OCI-LY7 (cell line): ENCODE data around the gene NME7. TPM values are rescaled to one million over a fixed set of nuclear protein-coding genes. Genes with fewer than 3 reads are reported as not detected.
"Not testable (repeated sequence)": the region's sequence is repeated elsewhere in the genome, so short reads cannot be mapped to it uniquely, and the experiment has no call there.

Experiments
- BruUV-seq: library from RNA; stranded (reverse); fragments of 400-500 nt; replicated peaks from 2 replicates; lab custom pipeline; 2021; lab: Mats Ljungman, UMichigan
- CTCF ChIA-PET: fragments of 300-600 bp; sonication (Branson Sonifier 250); formaldehyde crosslinking; loops from one replicate; lab custom pipeline; 2022; ENCODE audit warnings: antibody characterized with exemption; ENCODE audit not compliant: unreplicated experiment; lab: Charles Lee
- POLR2A ChIA-PET: fragments of 300-600 bp; sonication (Branson Sonifier 250); formaldehyde crosslinking; loops from one replicate; lab custom pipeline; 2022; ENCODE audit warnings: antibody characterized with exemption; lab: Charles Lee
- DNase-seq: peaks from one replicate; pipeline ENCODE4 v3.0.0-alpha.2; 2015; ENCODE audit warnings: low spot score
- H2AFZ ChIP-seq: fragments of 200-600 bp; sonication (generic), shearing (Covaris generic); 2 replicates; pipeline ENCODE4 v1.6.1; 2014; ENCODE audit warnings: mild to moderate bottlenecking, antibody characterized with exemption, low read length, moderate library complexity
- H3K27ac ChIP-seq: fragments of 200-600 bp; sonication (generic); 2 replicates; pipeline ENCODE4 v1.5.1; 2014; ENCODE audit warnings: mixed run types, low read depth, mild to moderate bottlenecking, moderate library complexity, low read length, inconsistent platforms; ENCODE audit not compliant: poor library complexity, severe bottlenecking
- H3K36me3 ChIP-seq: fragments of 200-600 bp; sonication (generic); 2 replicates; pipeline ENCODE4 v1.6.1; 2014; ENCODE audit warnings: mild to moderate bottlenecking, antibody characterized with exemption, low read length, moderate library complexity, mixed read lengths; ENCODE audit not compliant: insufficient read depth
- H3K4me1 ChIP-seq: fragments of 200-600 bp; sonication (generic); 2 replicates; pipeline ENCODE4 v1.5.1; 2014; ENCODE audit warnings: mild to moderate bottlenecking, low read length; ENCODE audit not compliant: insufficient read depth, poor library complexity, severe bottlenecking
- H3K4me2 ChIP-seq: fragments of 200-600 bp; sonication (generic); 2 replicates; pipeline ENCODE4 v1.6.1; 2014; ENCODE audit warnings: mild to moderate bottlenecking, low read length
- H3K4me3 ChIP-seq: fragments of 200-600 bp; sonication (generic); 2 replicates; pipeline ENCODE4 v1.5.1; 2014; ENCODE audit warnings: mild to moderate bottlenecking, low read depth, low read length; ENCODE audit not compliant: poor library complexity, severe bottlenecking
- H3K79me2 ChIP-seq: fragments of 200-600 bp; sonication (generic); 2 replicates; pipeline ENCODE4 v1.6.1; 2016; ENCODE audit warnings: low read depth, mild to moderate bottlenecking, low read length, moderate library complexity, mixed read lengths; ENCODE audit not compliant: insufficient read depth
- H3K9me2 ChIP-seq: fragments of 200-600 bp; sonication (generic); 2 replicates; pipeline ENCODE4 v1.6.1; 2016; ENCODE audit warnings: mild to moderate bottlenecking, low read length, mixed read lengths; ENCODE audit not compliant: insufficient read depth
- H3K9me3 ChIP-seq: fragments of 200-600 bp; sonication (generic); 2 replicates; pipeline ENCODE4 v1.6.1; 2014; ENCODE audit warnings: mild to moderate bottlenecking, mixed run types, low read length, mixed read lengths
- H4K20me1 ChIP-seq: fragments of 200-600 bp; sonication (generic); 2 replicates; pipeline ENCODE4 v1.6.1; 2014; ENCODE audit warnings: mild to moderate bottlenecking, antibody characterized with exemption, low read length, moderate library complexity, mixed read lengths; ENCODE audit not compliant: insufficient read depth
- EZH2phosphoT487 ChIP-seq: fragments of 200-600 bp; sonication (generic); IDR thresholded peaks from 2 replicates; pipeline ENCODE4 v1.6.1; 2018; ENCODE audit warnings: low read depth, borderline replicate concordance, mild to moderate bottlenecking, mixed run types, antibody characterized with exemption, low read length, moderate library complexity, mixed read lengths
- intact Hi-C: fragments of 100-400 bp; cut with micrococcal nuclease; formaldehyde crosslinking; loops from one replicate; pipeline ENCODE4 v1.10.0; 2022; ENCODE audit not compliant: unreplicated experiment
- total RNA-seq, 2 experiments: library from RNA; depleted of rRNA in 1 of 2; stranded (reverse); fragments of >200 nt in 1 of 2; shearing (Covaris generic) in 1 of 2; gene quantifications; 2 replicates each; pipeline ENCODE4 v1.2.3, GENCODE V29; 2014 to 2022
- TF ChIP-seq, protein P1 (sequence below): fragments of 200-600 bp; sonication (generic); conservative IDR thresholded peaks from 2 replicates; pipeline ENCODE4 v1.5.1; 2014; ENCODE audit warnings: mild to moderate bottlenecking, antibody characterized with exemption, low read length, moderate library complexity, mixed read lengths

NME7 gene
- total RNA-seq, 2 experiments from 2014 or later = 9.3 to 17.0 TPM

GRCh38 chr1:169126335-169126734 lies 241.3 kb downstream of the NME7 start:
- CTCF ChIA-PET = interaction anchor here (0.6 kb wide), 1 partner anchor 31 kb away, joined by 3 read pairs; no protein-coding TSS in a partner anchor
- Histone ChIP-seq H3K36me3 (peaks cover 91% of the 10 kb centered on the region), H4K20me1 (no peaks in the 10 kb centered on the region), H2AFZ (no peak overlapping the region), H3K4me1 (no peaks in the 10 kb centered on the region), H3K79me2 (no peaks in the 10 kb centered on the region), H3K4me3 (no peak overlapping the region), H3K27ac (no peak overlapping the region), H3K9me2 (no peaks in the 10 kb centered on the region), H3K4me2 (no peak overlapping the region), H3K9me3 (no peaks in the 10 kb centered on the region)
- BruUV-seq = no TSS peak
- DNase-seq = no peak
- POLR2A ChIA-PET = interaction anchor here (1.3 to 1.8 kb wide), 2 partner anchors 16 to 32 kb away, joined by 3 to 8 read pairs; no protein-coding TSS in a partner anchor
- intact Hi-C loops = no loop called here
- TF ChIP-seq, protein P1, sequence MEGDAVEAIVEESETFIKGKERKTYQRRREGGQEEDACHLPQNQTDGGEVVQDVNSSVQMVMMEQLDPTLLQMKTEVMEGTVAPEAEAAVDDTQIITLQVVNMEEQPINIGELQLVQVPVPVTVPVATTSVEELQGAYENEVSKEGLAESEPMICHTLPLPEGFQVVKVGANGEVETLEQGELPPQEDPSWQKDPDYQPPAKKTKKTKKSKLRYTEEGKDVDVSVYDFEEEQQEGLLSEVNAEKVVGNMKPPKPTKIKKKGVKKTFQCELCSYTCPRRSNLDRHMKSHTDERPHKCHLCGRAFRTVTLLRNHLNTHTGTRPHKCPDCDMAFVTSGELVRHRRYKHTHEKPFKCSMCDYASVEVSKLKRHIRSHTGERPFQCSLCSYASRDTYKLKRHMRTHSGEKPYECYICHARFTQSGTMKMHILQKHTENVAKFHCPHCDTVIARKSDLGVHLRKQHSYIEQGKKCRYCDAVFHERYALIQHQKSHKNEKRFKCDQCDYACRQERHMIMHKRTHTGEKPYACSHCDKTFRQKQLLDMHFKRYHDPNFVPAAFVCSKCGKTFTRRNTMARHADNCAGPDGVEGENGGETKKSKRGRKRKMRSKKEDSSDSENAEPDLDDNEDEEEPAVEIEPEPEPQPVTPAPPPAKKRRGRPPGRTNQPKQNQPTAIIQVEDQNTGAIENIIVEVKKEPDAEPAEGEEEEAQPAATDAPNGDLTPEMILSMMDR = no peak
- no peak for TF ChIP-seq EZH2phosphoT487

- H3K79me2 ChIP-seq, H3K9me3 ChIP-seq, H3K4me3 ChIP-seq, intact Hi-C loops, H3K9me2 ChIP-seq, H3K27ac ChIP-seq, POLR2A ChIA-PET, H3K4me1 ChIP-seq, H2AFZ ChIP-seq, H3K4me2 ChIP-seq, BruUV-seq, H4K20me1 ChIP-seq, DNase-seq, CTCF ChIA-PET: not testable (repeated sequence)
- H3K36me3 ChIP-seq = peaks cover 87% of the 10 kb centered on the region
Measured at GRCh38 chr1:169125597-169125996, 242.0 kb downstream of the NME7 start.

DNA sequence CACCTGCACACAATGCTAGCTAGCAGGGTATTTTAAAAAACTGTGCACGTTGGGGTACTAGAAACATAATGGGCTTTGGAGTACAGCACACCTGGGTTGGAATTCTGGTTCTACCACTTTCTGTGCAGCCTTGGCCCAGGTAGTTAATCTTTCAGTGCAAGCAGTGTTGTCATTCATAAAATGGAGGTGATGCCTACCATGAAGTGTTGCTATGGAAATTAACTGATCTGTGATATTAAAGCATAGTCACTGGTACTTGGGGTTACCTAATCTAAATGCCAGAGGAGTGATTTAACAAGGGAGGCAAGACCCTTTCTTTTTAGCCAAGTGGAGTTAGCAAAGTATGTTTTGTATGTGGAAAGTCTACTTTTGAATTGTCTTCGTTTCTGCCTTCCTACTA lies 243.1 kb downstream of the NME7 start:
- no peaks in the 10 kb centered on the region for H3K9me2 ChIP-seq
- intact Hi-C loops = no loop called here
- BruUV-seq = no TSS peak

More for the DNA sequence above, 243.1 kb downstream of the NME7 start:
- Histone ChIP-seq H3K79me2 (no peaks in the 10 kb centered on the region), H3K4me2 (no peak overlapping the region), H3K4me3 (no peak overlapping the region), H2AFZ (no peak overlapping the region), H3K27ac (no peak overlapping the region), H3K4me1 (no peaks in the 10 kb centered on the region), H4K20me1 (0 out of 2 replicates have a peak, but pooled peaks cover under 1% of the 10 kb centered on the region), H3K9me3 (no peaks in the 10 kb centered on the region), H3K36me3 (peaks cover 84% of the 10 kb centered on the region)
- ChIA-PET POLR2A (no interaction called here), CTCF (no interaction called here)
- no peak for TF ChIP-seq EZH2phosphoT487
- TF ChIP-seq, protein P1 = no peak
- no peak for DNase-seq
